ENCODE results near the gene BASP1.

Gene BASP1

GRCh38 chr5:17265041-17265440 lies 47.6 kb downstream of the BASP1 start:
- no peak overlapping the region for H3K4me3 ChIP-seq (ENCODE audit: control insufficient read depth, low read depth, low read length)
- TF ChIP-seq, protein P1, sequence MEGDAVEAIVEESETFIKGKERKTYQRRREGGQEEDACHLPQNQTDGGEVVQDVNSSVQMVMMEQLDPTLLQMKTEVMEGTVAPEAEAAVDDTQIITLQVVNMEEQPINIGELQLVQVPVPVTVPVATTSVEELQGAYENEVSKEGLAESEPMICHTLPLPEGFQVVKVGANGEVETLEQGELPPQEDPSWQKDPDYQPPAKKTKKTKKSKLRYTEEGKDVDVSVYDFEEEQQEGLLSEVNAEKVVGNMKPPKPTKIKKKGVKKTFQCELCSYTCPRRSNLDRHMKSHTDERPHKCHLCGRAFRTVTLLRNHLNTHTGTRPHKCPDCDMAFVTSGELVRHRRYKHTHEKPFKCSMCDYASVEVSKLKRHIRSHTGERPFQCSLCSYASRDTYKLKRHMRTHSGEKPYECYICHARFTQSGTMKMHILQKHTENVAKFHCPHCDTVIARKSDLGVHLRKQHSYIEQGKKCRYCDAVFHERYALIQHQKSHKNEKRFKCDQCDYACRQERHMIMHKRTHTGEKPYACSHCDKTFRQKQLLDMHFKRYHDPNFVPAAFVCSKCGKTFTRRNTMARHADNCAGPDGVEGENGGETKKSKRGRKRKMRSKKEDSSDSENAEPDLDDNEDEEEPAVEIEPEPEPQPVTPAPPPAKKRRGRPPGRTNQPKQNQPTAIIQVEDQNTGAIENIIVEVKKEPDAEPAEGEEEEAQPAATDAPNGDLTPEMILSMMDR (IDR thresholded peaks at IDR 0.05; ENCODE audit: control insufficient read depth, insufficient read depth, low read depth, low read length, missing control alignments): no peak
- no peak for DNase-seq (ENCODE audit: low read depth)

DNA sequence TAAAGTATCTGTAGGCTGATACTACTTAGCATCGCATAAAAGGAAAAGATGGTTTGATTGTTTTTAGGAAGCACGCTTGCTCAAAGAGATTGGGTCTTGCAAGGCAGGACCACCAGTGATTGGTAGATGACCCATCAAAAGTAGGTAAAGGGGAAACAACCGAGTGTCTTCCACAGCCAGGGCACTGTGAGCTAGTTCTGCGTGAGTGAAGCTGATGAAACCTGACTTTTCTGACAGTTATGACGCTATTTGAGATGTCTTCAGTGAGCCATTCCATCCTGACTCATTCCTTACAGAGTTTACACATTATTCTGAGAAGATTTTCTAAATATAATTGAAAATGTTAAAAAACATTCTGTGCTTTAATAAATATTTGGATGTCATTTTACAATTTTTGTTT lies 49.7 kb downstream of the BASP1 start:
- H3K4me3 ChIP-seq (ENCODE audit: control insufficient read depth, low read depth, low read length): no peak overlapping the region
- TF ChIP-seq, protein P1 (IDR thresholded peaks at IDR 0.05; ENCODE audit: control insufficient read depth, insufficient read depth, low read depth, low read length, missing control alignments): no peak
- DNase-seq (ENCODE audit: low read depth): no peak

- TF ChIP-seq, protein P1 (IDR thresholded peaks at IDR 0.05; ENCODE audit: control insufficient read depth, insufficient read depth, low read depth, low read length, missing control alignments): no peak
- no peak overlapping the region for H3K4me3 ChIP-seq (ENCODE audit: control insufficient read depth, low read depth, low read length)
- no peak for DNase-seq (ENCODE audit: low read depth)
Measured at GRCh38 chr5:17269201-17269600, 51.8 kb downstream of the BASP1 start.

- DNase-seq (ENCODE audit: low read depth): no peak
- no peak overlapping the region for H3K4me3 ChIP-seq (ENCODE audit: control insufficient read depth, low read depth, low read length)
- TF ChIP-seq, protein P1 (IDR thresholded peaks at IDR 0.05; ENCODE audit: control insufficient read depth, insufficient read depth, low read depth, low read length, missing control alignments): no peak
Measured at GRCh38 chr5:17272111-17272510, 54.7 kb downstream of the BASP1 start.

GRCh38 chr5:17275289-17276158 lies 58.1 kb downstream of the BASP1 start:
- TF ChIP-seq, protein P1 (IDR thresholded peaks at IDR 0.05; ENCODE audit: control insufficient read depth, insufficient read depth, low read depth, low read length, missing control alignments): no peak
- no peak for DNase-seq (ENCODE audit: low read depth)

DNA sequence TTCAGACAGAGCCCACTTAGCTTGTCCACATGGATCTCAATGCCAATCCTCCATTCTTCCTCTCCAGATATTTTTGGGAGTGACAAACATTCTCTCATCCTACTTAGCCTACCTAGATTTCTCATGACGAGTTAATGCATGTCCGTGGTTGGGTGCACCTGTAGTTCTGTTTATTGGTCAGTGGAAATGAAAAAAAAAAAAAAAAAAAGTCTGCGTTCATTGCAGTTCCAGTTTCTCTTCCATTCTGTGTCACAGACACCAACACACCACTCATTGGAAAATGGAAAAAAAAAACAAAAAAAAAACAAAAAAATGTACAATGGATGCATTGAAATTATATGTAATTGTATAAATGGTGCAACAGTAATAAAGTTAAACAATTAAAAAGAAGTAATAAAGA lies 59.0 kb downstream of the BASP1 start:
- DNase-seq (ENCODE audit: low read depth): no peak
- no peak overlapping the region for H3K4me3 ChIP-seq (ENCODE audit: control insufficient read depth, low read depth, low read length)
- TF ChIP-seq, protein P1 (IDR thresholded peaks at IDR 0.05; ENCODE audit: control insufficient read depth, insufficient read depth, low read depth, low read length, missing control alignments): no peak

More at GRCh38 chr5:17275289-17276158, 58.1 kb downstream of the BASP1 start:
- H3K4me3 ChIP-seq (ENCODE audit: control insufficient read depth, low read depth, low read length): no peak overlapping the region

Measured in AG09309 (cell line).